GM18867 (cell line): ENCODE data around the gene TJAP1.
"Not testable (repeated sequence)": the region's sequence is repeated elsewhere in the genome, so short reads cannot be mapped to it uniquely, and the experiment has no call there.

Experiments used
- ATAC-seq: cut with Tn5 transposase; IDR thresholded peaks from one replicate; pipeline ENCODE4 v1.9.1; 2021; ENCODE audit warnings: mild to moderate bottlenecking, moderate library complexity; ENCODE audit not compliant: unreplicated experiment

Gene TJAP1

GRCh38 chr6:43523284-43523683, 45.9 kb downstream of the TJAP1 start:
- no peak for ATAC-seq

- ATAC-seq, result no peak
These were observed 47.2 kb downstream of the TJAP1 start for GRCh38 chr6:43524483-43524961.

GRCh38 chr6:43532201-43532600, 54.8 kb downstream of the TJAP1 start:
- ATAC-seq, result no peak

GRCh38 chr6:43538986-43539385, 61.6 kb downstream of the TJAP1 start:
- ATAC-seq, result not testable (repeated sequence)

- ATAC-seq, result not testable (repeated sequence)
These were observed 62.0 kb downstream of the TJAP1 start for GRCh38 chr6:43539409-43539808.

- ATAC-seq, result no peak
These were observed 63.1 kb downstream of the TJAP1 start for GRCh38 chr6:43540507-43540906.

GRCh38 chr6:43541774-43542471, 64.6 kb downstream of the TJAP1 start:
- ATAC-seq, result peak; percentile 43

DNA sequence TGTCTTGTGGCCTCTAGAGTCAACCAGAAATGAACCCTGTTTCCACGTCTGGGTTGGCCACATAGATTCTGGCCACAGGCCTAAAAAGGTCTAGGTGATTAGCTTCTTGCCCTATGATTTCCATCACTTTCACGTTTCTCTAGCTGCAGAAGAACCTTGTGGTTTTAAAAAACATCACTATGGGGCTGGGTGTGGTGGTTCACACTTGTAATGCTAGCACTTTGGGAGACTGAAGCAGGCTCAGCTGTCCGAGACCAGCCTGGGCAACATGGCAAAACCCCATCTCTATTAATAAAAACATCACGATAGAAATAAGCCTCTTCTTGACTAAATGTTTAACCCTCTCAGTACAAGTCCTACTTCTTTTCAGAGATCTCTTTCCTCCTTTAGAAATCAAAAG, 67.1 kb downstream of the TJAP1 start:
- ATAC-seq, result peak; percentile 40

DNA sequence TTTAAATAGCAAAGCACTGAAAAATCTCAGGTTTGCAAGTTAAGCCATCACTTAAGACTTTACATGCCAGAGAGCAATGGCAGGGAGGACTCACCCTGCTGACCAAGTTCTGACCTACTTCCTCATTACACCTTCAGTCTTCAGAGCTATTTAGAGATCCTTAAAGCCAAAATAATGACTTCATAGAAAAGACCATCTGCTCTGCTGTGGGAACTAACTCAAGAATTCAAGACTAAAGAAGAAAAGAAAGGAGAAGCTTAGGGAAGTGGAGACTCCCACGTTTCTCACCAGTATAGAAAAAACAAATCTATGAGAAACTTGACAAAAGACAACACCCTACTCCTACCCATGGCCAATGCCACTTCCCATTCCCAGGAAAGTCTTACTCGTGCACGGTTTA, 69.9 kb downstream of the TJAP1 start:
- no peak for ATAC-seq
